Motor neuron (in vitro differentiated cells): Measurements from ENCODE around the gene MS4A6E. TPM values are rescaled to one million over a fixed set of nuclear protein-coding genes. Genes with fewer than 3 reads are reported as not detected.
"Not testable (repeated sequence)": the region's sequence is repeated elsewhere in the genome, so short reads cannot be mapped to it uniquely, and the experiment has no call there.

Source experiments
- ATAC-seq, 8 experiments: fragments of 200-7000 bp; cut with Tn5 transposase; replicated peaks in 6 of 8; 2 replicates each; pipeline ENCODE4 v1.8.0; 2021; ENCODE audit warnings: mild to moderate bottlenecking in 8 of 8, moderate library complexity in 8 of 8
- H3K27ac ChIP-seq, 2 donors: fragments of 250-450 bp; sonication (Bioruptor Pico); 2 replicates each; pipeline ENCODE4 v1.9.0; 2021; ENCODE audit warnings: antibody characterized with exemption in 2 of 2, mild to moderate bottlenecking in 2 of 2, moderate library complexity in 1 of 2
- H3K4me1 ChIP-seq, 2 donors: fragments of 250-450 bp; sonication (Bioruptor Pico); replicated peaks in 1 of 2; 2 replicates each; pipeline ENCODE4 v1.6.1; 2021; ENCODE audit warnings: antibody characterized with exemption in 2 of 2, mild to moderate bottlenecking in 2 of 2, moderate library complexity in 1 of 2
- H3K4me3 ChIP-seq, 5 donors: fragments of 250-450 bp; sonication (Bioruptor Pico); 2 replicates each; pipeline ENCODE4 v1.9.0; 2021; ENCODE audit warnings: antibody characterized with exemption in 5 of 5, mild to moderate bottlenecking in 5 of 5, moderate library complexity in 4 of 5
- WGBS, 10 experiments: fragments of 450-650 bp; shearing (Covaris generic); methylation state at CpG; one replicate each; pipeline ENCODE4 v1.0.0; 2022; 5-methylcytosine and 5-hydroxymethylcytosine counted together
- in situ Hi-C, 9 experiments: fragments of 400-800 bp; cut with MboI; loops; one replicate each; pipeline ENCODE4 v1.15.0; 2021; ENCODE audit warnings: low sequenced_read_pairs in 9 of 9, low pct_unique_long_range_greater_than_20kb in 2 of 9; ENCODE audit not compliant: unreplicated experiment in 9 of 9
- total RNA-seq, 8 experiments: library from RNA; unstranded; fragments of 300-600 nt; gene quantifications; 2 replicates each; pipeline versions ENCODE4 v1.2.3 to v1.2.4, GENCODE V29; 2022

The MS4A6E gene
- total RNA-seq, 8 experiments from 2014 or later: not detected

DNA sequence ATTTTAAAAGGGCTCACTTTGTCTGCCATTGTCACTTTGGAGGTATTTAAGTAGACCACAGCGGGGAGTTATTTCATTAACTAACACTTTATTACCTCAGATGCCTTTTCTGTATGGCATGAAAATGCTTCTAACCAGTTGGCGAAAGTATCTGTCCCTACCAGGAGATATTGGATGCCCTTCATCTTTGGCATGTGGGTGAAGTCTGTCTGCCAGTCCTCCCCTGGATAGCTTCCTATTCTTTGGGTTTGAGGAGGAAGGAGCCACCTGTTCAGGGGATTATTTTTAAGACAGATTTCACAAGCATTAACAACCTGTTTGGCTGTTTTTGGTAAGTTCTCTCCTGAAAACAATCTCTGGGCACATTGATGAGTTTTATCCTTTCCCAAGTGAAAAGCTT is 17.1 kb downstream of the MS4A6E start:
- no peak for ATAC-seq
- Histone ChIP-seq H3K4me1 (no peaks in the 10 kb centered on the region), H3K27ac (no peak overlapping the region), H3K4me3 (no peak overlapping the region)
- in situ Hi-C loops: no loop called here
- WGBS, 10 experiments: 57 to 100% (median 72%) methylated on average over 1 to 2 of the region's 2 CpGs; no CpG with 5 or more reads in 4 of the 10 experiments

DNA sequence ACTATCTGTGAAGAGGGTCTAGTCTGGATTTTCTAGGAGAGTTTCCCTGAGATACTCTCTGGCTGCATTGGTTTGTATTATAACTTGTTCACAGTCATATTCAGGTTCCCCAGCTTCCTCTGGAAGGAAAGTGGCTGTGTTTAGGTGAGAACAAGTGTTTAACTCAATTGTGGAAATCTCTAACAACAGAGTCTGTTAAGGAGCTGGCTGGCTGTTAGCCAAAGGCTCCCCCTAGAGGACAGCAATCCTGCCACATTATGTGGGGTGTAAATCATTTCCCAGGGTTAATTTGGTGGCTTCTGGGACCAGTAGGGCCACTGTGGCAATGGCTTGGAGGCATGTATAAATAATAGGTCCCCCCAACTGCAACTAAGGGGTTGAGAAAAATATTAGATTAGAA is 18.4 kb downstream of the MS4A6E start:
- no peak overlapping the region for H3K4me3 ChIP-seq
- H3K4me1 ChIP-seq: no peaks in the 10 kb centered on the region
- in situ Hi-C loops: no loop called here
- ATAC-seq: peak in 3 of 8 experiments; percentile 15 to 30 (median 19)
- H3K27ac ChIP-seq: no peak overlapping the region

DNA sequence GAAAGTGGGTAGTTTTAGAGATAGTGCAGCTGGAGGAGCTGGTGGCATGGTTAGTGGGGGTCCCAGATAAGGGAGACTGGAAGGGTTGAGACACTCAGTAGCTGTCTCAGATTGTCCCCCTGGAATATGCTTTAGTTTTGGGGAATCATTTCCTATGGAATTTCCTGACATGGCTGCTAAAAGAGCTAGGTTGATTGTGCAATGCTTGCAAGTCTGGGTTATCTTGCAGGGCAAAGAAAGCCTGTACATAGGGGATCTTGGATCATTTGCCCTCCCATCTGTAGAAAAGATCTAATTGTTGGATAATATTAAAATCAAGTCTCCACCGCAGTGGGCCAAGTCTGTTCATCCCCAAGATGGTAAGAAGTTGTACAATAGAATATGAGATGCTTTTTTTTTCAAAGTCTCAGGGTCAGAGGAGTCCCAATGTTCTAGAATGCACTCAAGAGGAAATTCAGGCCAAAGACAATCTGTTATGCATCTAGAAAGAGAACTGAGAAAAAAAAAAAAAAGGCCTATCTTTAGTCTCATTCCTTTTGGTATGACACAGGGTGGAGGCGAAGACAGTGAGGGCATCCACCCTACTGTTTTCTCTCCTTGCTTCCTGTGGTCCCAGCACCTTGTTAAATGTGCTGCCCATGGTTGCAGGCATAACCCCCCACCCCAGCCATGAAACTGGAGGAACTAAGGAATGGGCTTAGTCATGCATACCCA is 20.2 kb downstream of the MS4A6E start:
- no peak overlapping the region for H3K27ac ChIP-seq
- in situ Hi-C loops: no loop called here
- no peak overlapping the region for H3K4me3 ChIP-seq
- no peak for ATAC-seq
- H3K4me1 ChIP-seq: no peaks in the 10 kb centered on the region
- 27 to 100% (median 69%) methylated on average over 1 to 2 of the region's 2 CpGs; no CpG with 5 or more reads in 1 of the 10 experiments for WGBS, 10 experiments

DNA sequence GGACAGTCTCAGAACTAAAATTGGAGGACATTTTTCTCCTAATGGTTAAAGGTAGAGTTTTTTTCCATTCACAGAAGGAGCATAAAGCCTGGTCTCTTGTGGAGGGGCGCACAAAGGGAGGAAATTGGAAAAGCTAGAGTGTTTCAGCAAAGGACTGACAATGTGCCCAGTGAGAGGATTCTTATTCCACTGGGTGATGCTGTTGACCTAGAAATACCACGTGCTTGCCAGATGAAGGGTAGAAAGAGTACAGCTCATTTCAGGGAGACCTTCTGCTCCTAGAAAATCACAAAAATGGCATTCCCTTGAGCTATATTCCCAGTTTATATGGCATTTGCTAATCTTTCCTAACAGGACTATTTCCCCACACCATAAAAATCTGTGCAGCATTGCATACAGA is 21.1 kb downstream of the MS4A6E start:
- H3K4me3 ChIP-seq: no peak overlapping the region
- in situ Hi-C loops: no loop called here
- no peak overlapping the region for H3K27ac ChIP-seq
- peak in 2 of 8 experiments; percentile 44 to 56 for ATAC-seq
- 17 to 100% (median 76%) methylated on average over 1 to 2 of the region's 2 CpGs; no CpG with 5 or more reads in 3 of the 10 experiments for WGBS, 10 experiments
- H3K4me1 ChIP-seq: no peaks in the 10 kb centered on the region

DNA sequence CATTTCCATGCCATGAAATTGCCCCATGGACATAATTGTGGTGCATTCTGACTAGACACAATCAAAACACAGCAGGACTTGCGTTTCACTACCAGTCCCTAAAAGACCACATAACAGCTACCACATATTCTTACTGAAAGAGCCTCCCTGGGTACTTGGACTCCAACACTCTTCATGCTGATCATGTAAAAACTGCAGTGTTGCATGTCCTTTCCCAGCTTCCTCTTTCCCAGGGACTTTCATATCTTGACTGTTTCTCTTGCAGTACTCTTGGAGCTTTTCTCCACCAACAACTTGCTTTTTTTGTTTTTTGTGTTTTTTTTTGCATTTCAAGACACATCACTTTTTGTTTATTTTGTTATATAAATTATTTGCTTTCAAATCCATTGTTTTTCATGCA is 22.9 kb downstream of the MS4A6E start:
- Histone ChIP-seq H3K27ac (no peak overlapping the region), H3K4me3 (no peak overlapping the region), H3K4me1 (no peaks in the 10 kb centered on the region)
- in situ Hi-C loops: loop anchor here in 4 of 9 experiments (25.0 kb wide), 1 partner anchor 262 kb away; no protein-coding TSS in a partner anchor
- WGBS, 10 experiments: 0 to 100% (median 60%) methylated on average over 1 of the region's 1 CpG; no CpG with 5 or more reads in 1 of the 10 experiments
- no peak for ATAC-seq

DNA sequence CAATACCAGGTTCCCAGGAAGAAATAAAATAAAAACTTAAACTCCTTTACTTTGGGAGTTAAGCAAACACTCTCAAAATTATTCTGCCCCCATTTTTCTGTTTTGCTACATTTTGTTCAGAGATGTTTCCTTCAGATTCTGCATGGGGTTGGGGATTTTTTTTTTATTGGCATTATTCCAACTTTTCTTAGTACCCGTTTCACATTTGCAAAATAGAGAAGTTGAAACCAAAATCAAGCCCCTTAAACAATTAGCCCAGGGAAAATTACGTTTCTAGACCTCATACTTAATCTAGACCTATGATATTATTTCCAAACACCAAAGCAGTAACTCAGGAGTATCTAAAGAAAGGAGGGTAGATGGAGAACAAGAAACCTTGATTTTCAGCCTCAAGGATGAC is 30.7 kb downstream of the MS4A6E start:
- Histone ChIP-seq H3K4me3 (no peak overlapping the region), H3K27ac (no peak overlapping the region), H3K4me1 (no peaks in the 10 kb centered on the region)
- in situ Hi-C loops: loop anchor here in 4 of 9 experiments (25.0 kb wide), 1 partner anchor 255 kb away; no protein-coding TSS in a partner anchor
- ATAC-seq: no peak
- WGBS, 10 experiments: 0 to 74% (median 14%) methylated on average over 1 to 2 of the region's 2 CpGs; no CpG with 5 or more reads in 1 of the 10 experiments

DNA sequence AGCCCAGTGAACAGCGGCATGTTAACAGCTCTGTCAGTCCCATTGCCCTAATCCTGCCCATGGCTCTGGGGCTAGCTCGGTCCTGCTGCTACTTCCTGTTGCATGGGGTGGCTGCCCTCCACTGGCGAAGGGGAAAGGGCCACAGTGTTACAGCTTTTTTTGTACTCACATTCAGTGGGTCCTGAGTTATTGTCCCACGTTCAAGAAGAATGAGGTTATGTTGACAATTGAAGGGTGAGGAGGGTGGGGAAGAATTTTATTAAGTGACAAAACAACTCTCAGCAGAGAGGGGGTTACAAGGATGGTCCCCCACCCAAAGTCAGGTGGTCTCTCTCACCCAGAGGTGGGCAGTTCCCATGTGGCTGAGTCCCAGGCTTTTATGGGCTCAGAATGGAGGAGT is 33.6 kb downstream of the MS4A6E start:
- 0 to 83% (median 45%) methylated on average over 1 to 2 of the region's 4 CpGs; no CpG with 5 or more reads in 4 of the 10 experiments for WGBS, 10 experiments
- H3K4me3 ChIP-seq: no peak overlapping the region
- no peak overlapping the region for H3K27ac ChIP-seq
- H3K4me1 ChIP-seq: no peaks in the 10 kb centered on the region
- in situ Hi-C loops: loop anchor here in 4 of 9 experiments (10.0 to 25.0 kb wide), 2 partner anchors 124 to 252 kb away; no protein-coding TSS in a partner anchor
- no peak for ATAC-seq

DNA sequence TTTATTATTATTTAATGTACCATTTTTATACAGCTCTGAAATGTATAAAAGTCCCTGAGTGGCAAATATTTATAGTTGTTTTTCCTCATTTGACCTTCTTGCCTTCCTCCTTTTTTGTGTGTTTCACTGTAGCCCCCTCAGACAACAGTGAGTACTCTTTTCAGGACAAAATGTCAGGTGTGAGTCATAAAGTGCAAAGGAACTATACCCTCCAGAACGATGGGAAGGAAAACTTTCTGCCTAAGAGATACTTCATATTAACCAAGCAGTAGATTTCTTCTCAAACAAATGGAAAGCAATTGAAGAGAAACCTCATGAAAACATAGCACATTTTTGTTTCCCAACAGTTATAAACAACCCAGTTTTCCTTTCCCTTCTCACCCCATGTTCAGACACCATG is 35.2 kb downstream of the MS4A6E start:
- in situ Hi-C loops: loop anchor here in 4 of 9 experiments (10.0 to 25.0 kb wide), 2 partner anchors 123 to 250 kb away; no protein-coding TSS in a partner anchor
- no peak for ATAC-seq
- WGBS, 10 experiments: 0 to 56% (median 40%) methylated on average over 1 of the region's 1 CpG; no CpG with 5 or more reads in 5 of the 10 experiments
- Histone ChIP-seq H3K27ac (no peak overlapping the region), H3K4me1 (no peaks in the 10 kb centered on the region), H3K4me3 (no peak overlapping the region)

DNA sequence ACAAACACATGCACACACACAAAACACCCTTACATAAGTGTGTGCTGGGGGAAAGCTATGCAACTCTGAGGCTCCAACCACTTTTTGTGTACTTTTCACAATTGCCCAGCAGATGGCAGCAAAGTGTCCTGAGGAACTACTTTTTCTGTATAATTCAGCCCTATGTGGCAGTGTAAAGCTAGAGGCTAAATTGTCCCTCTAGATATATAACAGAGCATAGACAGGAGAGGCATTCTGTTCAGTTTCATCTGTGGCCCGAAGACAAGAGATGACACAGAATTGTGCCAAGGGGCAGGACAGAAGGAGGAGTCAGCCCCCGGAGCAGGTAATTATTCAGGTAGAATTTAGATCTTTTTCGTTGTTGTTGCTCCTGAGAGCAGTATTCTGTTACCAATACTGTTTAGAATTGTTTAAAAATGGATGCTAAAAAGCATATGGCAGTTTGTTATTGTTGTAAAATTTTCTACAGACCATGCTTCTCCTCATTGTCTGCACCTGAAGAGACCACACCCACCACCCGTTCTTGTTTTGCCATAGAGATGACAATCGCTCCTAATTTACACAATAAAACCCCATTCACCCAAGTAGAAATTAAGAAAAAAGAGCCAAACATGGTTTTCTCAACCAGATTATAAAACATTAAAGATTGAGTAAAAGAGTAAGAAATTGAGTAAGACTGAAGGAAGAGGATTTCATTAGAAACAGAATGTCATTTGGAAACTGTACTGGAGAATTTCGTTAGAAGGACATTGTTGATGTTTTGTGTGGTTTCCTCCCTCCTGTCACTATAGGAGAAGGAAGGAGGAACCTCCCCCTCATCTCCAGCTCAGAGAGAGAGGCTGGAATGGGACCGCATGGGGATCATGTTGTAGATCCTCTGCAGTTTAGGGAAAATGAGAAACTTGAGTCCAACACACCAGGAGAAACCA is 36.8 kb downstream of the MS4A6E start:
- WGBS, 10 experiments: 0 to 60% (median 44%) methylated on average over 1 to 7 of the region's 7 CpGs
- no peaks in the 10 kb centered on the region for H3K4me1 ChIP-seq
- H3K27ac ChIP-seq: no peak overlapping the region
- ATAC-seq: peak; percentile 50 to 88 (median 77)
- H3K4me3 ChIP-seq: no peak overlapping the region
- in situ Hi-C loops: loop anchor here in 4 of 9 experiments (10.0 to 25.0 kb wide), 2 partner anchors 121 to 248 kb away; no protein-coding TSS in a partner anchor

DNA sequence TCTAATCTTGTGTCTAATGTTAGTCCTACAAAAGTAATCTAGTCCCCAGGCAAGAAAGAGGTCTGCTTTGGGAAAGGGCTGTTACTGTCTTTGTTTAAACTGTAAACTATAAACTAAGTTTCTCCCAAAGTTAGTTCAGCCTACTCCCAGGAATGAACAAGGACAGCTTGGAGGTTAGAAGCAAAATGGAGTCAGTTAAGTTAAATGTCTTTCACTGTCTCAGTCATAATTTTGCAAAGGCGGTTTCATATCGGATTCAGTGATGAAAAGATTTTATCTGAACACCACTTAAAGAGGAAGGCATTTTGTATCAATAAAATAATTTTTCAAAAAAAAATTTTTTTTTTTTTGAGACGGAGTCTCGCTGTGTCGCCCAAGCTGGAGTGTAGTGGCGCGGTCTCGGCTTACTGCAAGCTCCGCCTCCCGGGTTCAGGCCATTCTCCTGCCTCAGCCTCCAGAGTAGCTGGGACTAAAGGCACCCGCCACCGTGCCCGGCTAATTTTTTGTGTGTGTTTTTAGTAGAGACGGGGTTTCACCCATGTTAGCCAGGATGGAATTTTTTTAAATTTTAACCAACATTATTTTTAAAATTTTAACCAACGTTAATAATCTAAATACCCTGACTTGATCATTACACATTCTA is 39.3 kb downstream of the MS4A6E start:
- H3K27ac ChIP-seq, ATAC-seq, H3K4me1 ChIP-seq, H3K4me3 ChIP-seq: not testable (repeated sequence)
- WGBS, 10 experiments: 45 to 100% (median 73%) methylated on average over 3 to 13 of the region's 15 CpGs
- in situ Hi-C loops: loop anchor here in 4 of 9 experiments (10.0 to 25.0 kb wide), 2 partner anchors 118 to 246 kb away; no protein-coding TSS in a partner anchor

DNA sequence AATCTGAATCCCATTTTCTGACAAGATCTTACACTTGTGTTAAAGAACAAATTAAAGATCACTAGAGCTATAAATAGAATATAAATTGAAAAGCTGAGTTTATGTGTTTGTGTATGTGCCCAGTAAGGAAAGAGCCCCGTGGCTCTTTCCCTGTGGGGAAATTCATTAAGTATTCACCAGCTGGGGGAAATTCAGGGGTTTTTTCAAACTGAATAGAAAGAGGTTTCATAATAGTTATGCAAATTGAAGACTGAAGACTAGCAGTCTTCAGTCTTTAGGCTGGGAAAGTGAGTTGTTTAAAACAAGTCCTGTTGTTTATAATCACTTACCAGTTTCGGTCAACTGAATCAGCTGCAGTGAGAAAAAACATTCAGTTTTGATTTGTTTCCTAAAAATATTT is 40.0 kb downstream of the MS4A6E start:
- in situ Hi-C loops: loop anchor here in 4 of 9 experiments (10.0 to 25.0 kb wide), 2 partner anchors 118 to 245 kb away; no protein-coding TSS in a partner anchor
- 0 to 100% (median 43%) methylated on average over 1 to 2 of the region's 2 CpGs for WGBS, 10 experiments
- ATAC-seq: peak in 2 of 8 experiments; percentile 13 to 42
- H3K27ac ChIP-seq: no peak overlapping the region
- no peaks in the 10 kb centered on the region for H3K4me1 ChIP-seq
- H3K4me3 ChIP-seq: no peak overlapping the region

DNA sequence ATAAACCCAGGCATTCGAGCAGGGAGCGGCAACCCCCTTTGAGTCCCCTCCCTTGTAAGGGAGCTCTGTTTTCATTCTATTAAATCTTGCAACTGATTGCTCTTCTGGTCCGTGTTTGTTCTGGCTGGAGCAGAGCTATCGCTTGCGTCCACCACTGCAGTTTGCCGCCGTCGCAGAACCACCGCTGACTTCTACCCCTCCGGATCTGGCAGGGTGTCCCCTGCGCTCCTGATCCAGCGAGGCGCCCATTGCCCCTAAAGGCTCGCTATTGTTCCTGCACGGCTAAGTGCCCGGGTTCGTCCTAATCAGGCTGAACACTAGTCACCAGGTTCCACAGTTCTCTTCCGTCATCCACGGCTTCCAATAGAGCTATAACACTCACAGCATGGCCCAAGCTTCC is 40.8 kb downstream of the MS4A6E start:
- Histone ChIP-seq H3K4me1 (no peaks in the 10 kb centered on the region), H3K4me3 (no peak overlapping the region), H3K27ac (no peak overlapping the region)
- no peak for ATAC-seq
- 43 to 100% (median 90%) methylated on average over 2 to 12 of the region's 19 CpGs; no CpG with 5 or more reads in 3 of the 10 experiments for WGBS, 10 experiments
- in situ Hi-C loops: loop anchor here in 4 of 9 experiments (10.0 to 25.0 kb wide), 2 partner anchors 117 to 244 kb away; no protein-coding TSS in a partner anchor
